ENCODE measurements around the gene ADGRG7.
A peak's percentile ranks its signal among the peaks of the same experiment; 100 is the strongest.
"Not testable (repeated sequence)": the region's sequence is repeated elsewhere in the genome, so short reads cannot be mapped to it uniquely, and the experiment has no call there.

Gene ADGRG7

GRCh38 chr3:100609305-100609704 lies at the start of gene ADGRG7:
ADGRG7 (plus strand) TSS chr3:100609601; CDS start chr3:100609857, 256 bp downstream.
- DNase-seq, result no peak

- no peak for DNase-seq
Observed at GRCh38 chr3:100560426-100560825, 49.0 kb upstream of the ADGRG7 start.

- no peak for DNase-seq
Observed at GRCh38 chr3:100561459-100562158, 47.8 kb upstream of the ADGRG7 start.

- DNase-seq, result no peak
Observed at GRCh38 chr3:100562224-100562857, 47.1 kb upstream of the ADGRG7 start.

- no peak for DNase-seq
Observed at GRCh38 chr3:100563228-100563627, 46.2 kb upstream of the ADGRG7 start.

GRCh38 chr3:100563652-100564211 lies 45.7 kb upstream of the ADGRG7 start:
- no peak for DNase-seq

- DNase-seq, result no peak
Observed at GRCh38 chr3:100570811-100571210, 38.6 kb upstream of the ADGRG7 start.

GRCh38 chr3:100574536-100574935 lies 34.9 kb upstream of the ADGRG7 start:
- no peak for DNase-seq

GRCh38 chr3:100575704-100576103 lies 33.7 kb upstream of the ADGRG7 start:
- DNase-seq, result no peak

- no peak for DNase-seq
Observed at GRCh38 chr3:100577382-100578008, 31.9 kb upstream of the ADGRG7 start.

- DNase-seq, result no peak
Observed at GRCh38 chr3:100578646-100579045, 30.8 kb upstream of the ADGRG7 start.

- no peak for DNase-seq
Observed at GRCh38 chr3:100580147-100580546, 29.3 kb upstream of the ADGRG7 start.

- DNase-seq, result no peak
Observed at GRCh38 chr3:100581650-100582049, 27.8 kb upstream of the ADGRG7 start.

- not testable (repeated sequence) for DNase-seq
Observed at GRCh38 chr3:100582157-100582556, 27.2 kb upstream of the ADGRG7 start.

GRCh38 chr3:100584101-100584660 lies 25.2 kb upstream of the ADGRG7 start:
- DNase-seq, result no peak

GRCh38 chr3:100586832-100587231 lies 22.6 kb upstream of the ADGRG7 start:
- no peak for DNase-seq

GRCh38 chr3:100588251-100588650 lies 21.1 kb upstream of the ADGRG7 start:
- DNase-seq, result no peak

- peak; percentile 81 for DNase-seq
Observed at GRCh38 chr3:100590114-100590839, 19.1 kb upstream of the ADGRG7 start.

GRCh38 chr3:100590840-100591147 lies 18.6 kb upstream of the ADGRG7 start:
- no peak for DNase-seq

GRCh38 chr3:100591411-100591810 lies 18.0 kb upstream of the ADGRG7 start:
- no peak for DNase-seq

- DNase-seq, result no peak
Observed at GRCh38 chr3:100600181-100601042, 9.0 kb upstream of the ADGRG7 start.

Measured in NCI-H524 treated with DMSO at 0.1 percent for 48 hours (cell line).